Measurements from ENCODE around the gene RAET1L. TPM values are rescaled to one million over a fixed set of nuclear protein-coding genes. Genes with fewer than 3 reads are reported as not detected.

The RAET1L gene
- total and polyA plus RNA-seq, 9 of the 15 experiments (the other 6 are each of a cell fraction or from before 2014, with no cell fraction given) = not detected

DNA sequence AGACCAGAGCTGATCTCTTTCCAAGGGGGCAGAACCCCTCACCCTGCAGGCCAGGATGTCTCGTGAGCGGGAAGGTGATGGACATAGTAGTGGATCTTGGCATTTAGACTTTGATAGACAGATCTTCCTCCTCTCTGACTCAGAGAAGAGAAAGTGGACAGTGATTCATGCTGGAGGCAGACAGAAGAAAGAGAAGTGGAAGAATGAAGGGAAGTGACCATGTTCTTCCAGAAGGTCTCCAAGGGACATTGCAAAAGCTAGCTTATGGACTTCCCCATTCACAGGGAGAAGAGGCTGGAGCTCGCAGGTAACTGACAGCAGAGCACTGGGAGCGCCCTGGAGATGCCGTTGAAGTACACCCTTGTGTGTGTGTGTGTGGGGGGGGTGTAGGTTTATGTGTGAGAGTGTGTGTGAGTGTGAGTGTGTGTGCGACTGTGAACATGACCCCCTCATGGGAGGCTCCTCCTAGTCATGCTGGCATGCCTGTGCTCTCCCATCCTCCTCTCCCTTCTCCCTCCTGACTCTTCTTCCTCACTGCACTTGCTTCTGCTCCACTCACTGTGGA, 8.0 kb upstream of the RAET1L start:
- H4K20me1 ChIP-seq (replicated peaks; ENCODE audit: control insufficient read depth, insufficient read depth, low read length) = no peaks in the 10 kb centered on the region
- ChIA-PET POLR2A (interaction anchor here (0.5 kb wide), 1 partner anchor 24 kb away, joined by 3 read pairs; no protein-coding TSS in a partner anchor), CTCF (ENCODE audit: low intra/inter-chr PET ratio) (no interaction called here)
- H2AFZ ChIP-seq (ENCODE audit: low read depth, low read length) = no peak overlapping the region
- no TSS peak for BruUV-seq (replicated peaks)
- 1% methylated on average over 6 of the region's 6 CpGs for WGBS (ENCODE audit: insufficient coverage, low coverage, missing lambda C conversion rate)
- no peaks in the 10 kb centered on the region for H3K79me2 ChIP-seq (ENCODE audit: control insufficient read depth, insufficient read depth, low read length)
- H3K9ac ChIP-seq (ENCODE audit: insufficient read depth in 1 of 2, low read depth in 2 of 2, low read length in 2 of 2) = no peak overlapping the region
- DNase-seq (ENCODE audit: extremely low read depth in 1 of 4, low spot score in 3 of 4) = no peak
- H3K9me1 ChIP-seq (ENCODE audit: control insufficient read depth, insufficient read depth, low read length) = peaks cover 4% of the 10 kb centered on the region
- no peaks in the 10 kb centered on the region for H3K9me3 ChIP-seq (replicated peaks; ENCODE audit: control insufficient read depth, insufficient read depth, low read depth, low read length)
- TF ChIP-seq HNRNPLL (IDR thresholded peaks at IDR 0.05; ENCODE audit: low read depth, low read length, poor library complexity, severe bottlenecking) (no peak), SMARCB1 (IDR thresholded peaks at IDR 0.05; ENCODE audit: insufficient read length, low read depth) (no peak), SPI1 (IDR thresholded peaks at IDR 0.05; ENCODE audit: borderline replicate concordance, low read depth, low read length) (peak; percentile 50; the same call in 1 of the 2 replicates)
- in situ Hi-C loops (cut with MboI) (no loop called here), intact Hi-C loops (cut with micrococcal nuclease) (no loop called here)
- no peak for FAIRE-seq
- ATAC-seq = no peak; the same call in 2 of the 3 replicates
- H3K27ac ChIP-seq (ENCODE audit: extremely low read depth, low read depth, low read length) = no peak overlapping the region
- H3K36me3 ChIP-seq (ENCODE audit: control insufficient read depth, insufficient read depth, low read length) = no peaks in the 10 kb centered on the region
- peaks cover 0 to 10% of the 10 kb centered on the region in 2 experiments; a peak in 2 of 5 replicates for H3K4me1 ChIP-seq (replicated peaks in 1 of 2; ENCODE audit: control insufficient read depth in 2 of 2, insufficient read depth in 2 of 2, low read length in 2 of 2)
- no peak overlapping the region for H3K4me2 ChIP-seq (ENCODE audit: insufficient read depth, low read length)
- H3K4me3 ChIP-seq = no peak overlapping the region
- peaks cover 30 to 66% of the 10 kb centered on the region in 2 experiments for H3K27me3 ChIP-seq (ENCODE audit: control insufficient read depth in 2 of 2, insufficient read depth in 2 of 2, low read length in 2 of 2)

DNA sequence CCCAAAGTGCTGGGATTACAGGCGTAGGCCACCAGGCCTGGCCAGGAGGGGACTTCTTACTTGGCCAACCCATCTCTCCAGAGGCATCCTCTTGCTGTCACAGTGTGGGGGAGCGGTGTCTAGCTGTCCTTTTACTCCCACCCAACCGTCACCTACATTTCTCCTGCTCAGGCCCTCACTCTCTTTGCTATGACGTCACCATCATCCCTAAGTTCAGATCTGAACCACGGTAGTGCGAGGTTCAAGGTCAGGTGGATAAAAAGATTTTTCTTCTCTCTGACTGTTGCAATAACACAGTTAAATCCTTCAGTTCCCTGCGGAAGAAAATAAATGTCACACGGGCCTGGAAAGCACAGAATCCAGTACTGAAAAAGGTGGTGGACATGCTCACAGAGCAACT, 7.3 kb upstream of the RAET1L start:
- ATAC-seq (no peak), FAIRE-seq (no peak), DNase-seq (ENCODE audit: extremely low read depth in 1 of 4, low spot score in 3 of 4) (no peak)
- Histone ChIP-seq H2AFZ (ENCODE audit: low read depth, low read length) (no peak overlapping the region), H3K4me1 (replicated peaks in 1 of 2; ENCODE audit: control insufficient read depth in 2 of 2, insufficient read depth in 2 of 2, low read length in 2 of 2) (peaks cover 0 to 3% of the 10 kb centered on the region in 2 experiments; a peak in 2 of 5 replicates), H3K9ac (ENCODE audit: insufficient read depth in 1 of 2, low read depth in 2 of 2, low read length in 2 of 2) (no peak overlapping the region), H3K9me1 (ENCODE audit: control insufficient read depth, insufficient read depth, low read length) (peaks cover 4% of the 10 kb centered on the region), H3K9me3 (replicated peaks; ENCODE audit: control insufficient read depth, insufficient read depth, low read depth, low read length) (no peaks in the 10 kb centered on the region), H3K4me2 (ENCODE audit: insufficient read depth, low read length) (no peak overlapping the region), H3K4me3 (no peak overlapping the region), H3K27ac (ENCODE audit: extremely low read depth, low read depth, low read length) (no peak overlapping the region), H3K27me3 (ENCODE audit: control insufficient read depth in 2 of 2, insufficient read depth in 2 of 2, low read length in 2 of 2) (peaks cover 30 to 66% of the 10 kb centered on the region in 2 experiments), H3K79me2 (ENCODE audit: control insufficient read depth, insufficient read depth, low read length) (no peaks in the 10 kb centered on the region), H4K20me1 (replicated peaks; ENCODE audit: control insufficient read depth, insufficient read depth, low read length) (no peaks in the 10 kb centered on the region), H3K36me3 (ENCODE audit: control insufficient read depth, insufficient read depth, low read length) (no peaks in the 10 kb centered on the region)
- no TSS peak for BruUV-seq (replicated peaks)
- CTCF ChIA-PET (ENCODE audit: low intra/inter-chr PET ratio) = no interaction called here
- under 1% methylated on average over 8 of the region's 8 CpGs for WGBS (ENCODE audit: insufficient coverage, low coverage, missing lambda C conversion rate)
- POLR2A ChIA-PET = interaction anchor here (0.5 kb wide), 1 partner anchor 24 kb away, joined by 3 read pairs; no protein-coding TSS in a partner anchor
- TF ChIP-seq ATF1 (CRISPR knock-in tag; IDR thresholded peaks at IDR 0.05) (no peak), ATF1 (tag; IDR thresholded peaks at IDR 0.05) (peak; percentile 57), ATF7 (IDR thresholded peaks at IDR 0.05) (peak; percentile 67), ZNF584 (CRISPR knock-in tag; IDR thresholded peaks at IDR 0.05; ENCODE audit: low read depth) (no peak)
- TF ChIP-seq, protein P1, sequence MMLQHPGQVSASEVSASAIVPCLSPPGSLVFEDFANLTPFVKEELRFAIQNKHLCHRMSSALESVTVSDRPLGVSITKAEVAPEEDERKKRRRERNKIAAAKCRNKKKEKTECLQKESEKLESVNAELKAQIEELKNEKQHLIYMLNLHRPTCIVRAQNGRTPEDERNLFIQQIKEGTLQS (IDR thresholded peaks at IDR 0.05) = peak; percentile 74
- TF ChIP-seq, protein P1 (CRISPR knock-in tag; conservative IDR thresholded peaks at IDR 0.05) = no peak
- TF ChIP-seq, protein P2, sequence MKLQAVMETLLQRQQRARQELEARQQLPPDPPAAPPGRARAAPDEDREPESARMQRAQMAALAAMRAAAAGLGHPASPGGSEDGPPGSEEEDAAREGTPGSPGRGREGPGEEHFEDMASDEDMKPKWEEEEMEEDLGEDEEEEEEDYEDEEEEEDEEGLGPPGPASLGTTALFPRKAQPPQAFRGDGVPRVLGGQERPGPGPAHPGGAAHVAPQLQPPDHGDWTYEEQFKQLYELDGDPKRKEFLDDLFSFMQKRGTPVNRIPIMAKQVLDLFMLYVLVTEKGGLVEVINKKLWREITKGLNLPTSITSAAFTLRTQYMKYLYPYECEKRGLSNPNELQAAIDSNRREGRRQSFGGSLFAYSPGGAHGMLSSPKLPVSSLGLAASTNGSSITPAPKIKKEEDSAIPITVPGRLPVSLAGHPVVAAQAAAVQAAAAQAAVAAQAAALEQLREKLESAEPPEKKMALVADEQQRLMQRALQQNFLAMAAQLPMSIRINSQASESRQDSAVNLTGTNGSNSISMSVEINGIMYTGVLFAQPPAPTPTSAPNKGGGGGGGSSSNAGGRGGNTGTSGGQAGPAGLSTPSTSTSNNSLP (IDR thresholded peaks at IDR 0.05; ENCODE audit: borderline replicate concordance, low read depth, low read length) = no peak
- intact Hi-C loops (cut with micrococcal nuclease) (no loop called here), in situ Hi-C loops (cut with MboI) (no loop called here)

Measured in K562 (cell line).